Left ventricle myocardium inferior (tissue), 1 donor: ENCODE results near the gene MAGI2. TPM values are rescaled to one million over a fixed set of nuclear protein-coding genes. Genes with fewer than 3 reads are reported as not detected.
"Not testable (repeated sequence)": the region's sequence is repeated elsewhere in the genome, so short reads cannot be mapped to it uniquely, and the experiment has no call there.

Experiments used
- DNase-seq: peaks from one replicate; pipeline ENCODE4 v3.0.0-alpha.2; 2020
- H3K27ac ChIP-seq: fragments of 200-600 bp; replicated peaks from 2 replicates; pipeline ENCODE4 v1.8.0; 2021
- H3K27me3 ChIP-seq: fragments of 200-600 bp; 2 replicates; pipeline ENCODE4 v1.8.0; 2021; ENCODE audit warnings: low read depth
- H3K36me3 ChIP-seq: fragments of 200-600 bp; 2 replicates; pipeline ENCODE4 v1.8.0; 2021
- H3K4me1 ChIP-seq: fragments of 200-600 bp; 2 replicates; pipeline ENCODE4 v1.8.0; 2021
- H3K4me3 ChIP-seq: fragments of 200-600 bp; 2 replicates; pipeline ENCODE4 v1.8.0; 2021; ENCODE audit warnings: mild to moderate bottlenecking, moderate library complexity
- H3K9me3 ChIP-seq: fragments of 200-600 bp; replicated peaks from 2 replicates; pipeline ENCODE4 v1.8.0; 2021
- intact Hi-C: fragments of 100-400 bp; cut with micrococcal nuclease; formaldehyde crosslinking; loops from one replicate; pipeline ENCODE4 v1.11.0; 2022
- total RNA-seq: library from RNA; stranded (reverse); fragmentation: NEBNext Ultra II Directional; extraction: Animal tissue kit (Norgen Biotek cat#: 25700); gene quantifications from one replicate; pipeline ENCODE4 v1.2.1, GENCODE V29; 2021
- TF ChIP-seq, protein P1 (sequence below): fragments of 200-600 bp; IDR thresholded peaks from 2 replicates; pipeline ENCODE4 v1.8.0; 2021; ENCODE audit warnings: antibody characterized with exemption, mild to moderate bottlenecking, borderline replicate concordance
- donor health status: DM: no; HTN: yes; CAD: no; lungs with severe emphysema.

MAGI2 gene
- total RNA-seq, 1 donor from 2014 or later, result 4.5 TPM

DNA sequence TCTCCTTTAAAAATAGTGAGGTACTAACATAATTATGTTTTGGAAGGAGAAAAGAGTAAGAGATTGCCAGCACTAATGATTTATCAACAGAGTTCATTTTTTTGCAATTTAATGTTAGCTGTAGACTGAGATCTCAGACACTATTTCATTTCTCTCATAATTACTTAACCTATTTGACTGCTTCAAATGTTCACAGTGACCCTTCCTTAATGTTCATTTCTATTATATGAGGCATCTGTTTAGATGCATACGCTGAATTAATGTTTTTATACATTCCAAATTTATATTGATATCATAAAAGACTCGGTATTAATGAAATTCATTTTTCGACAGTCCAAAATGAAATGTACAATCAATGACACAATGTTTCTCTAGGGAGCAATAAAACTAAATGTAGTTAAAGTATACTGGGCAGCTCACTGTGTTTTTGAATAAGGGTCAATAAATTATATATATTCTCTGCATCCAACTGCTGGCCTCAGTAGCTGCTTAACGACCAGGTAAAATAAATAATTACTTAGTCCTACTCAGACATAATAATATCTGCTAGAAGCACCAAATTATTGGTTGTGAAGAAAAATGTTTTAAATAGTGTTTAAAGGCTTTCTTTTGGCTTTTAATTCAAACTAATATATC lies 373.4 kb downstream of the MAGI2 start:
- no peaks in the 10 kb centered on the region for H3K27me3 ChIP-seq
- intact Hi-C loops, result no loop called here
- H3K4me3 ChIP-seq, result no peak overlapping the region
- no peaks in the 10 kb centered on the region for H3K9me3 ChIP-seq
- H3K27ac ChIP-seq, result no peak overlapping the region
- DNase-seq, result no peak
- no peaks in the 10 kb centered on the region for H3K4me1 ChIP-seq
- TF ChIP-seq, protein P1, sequence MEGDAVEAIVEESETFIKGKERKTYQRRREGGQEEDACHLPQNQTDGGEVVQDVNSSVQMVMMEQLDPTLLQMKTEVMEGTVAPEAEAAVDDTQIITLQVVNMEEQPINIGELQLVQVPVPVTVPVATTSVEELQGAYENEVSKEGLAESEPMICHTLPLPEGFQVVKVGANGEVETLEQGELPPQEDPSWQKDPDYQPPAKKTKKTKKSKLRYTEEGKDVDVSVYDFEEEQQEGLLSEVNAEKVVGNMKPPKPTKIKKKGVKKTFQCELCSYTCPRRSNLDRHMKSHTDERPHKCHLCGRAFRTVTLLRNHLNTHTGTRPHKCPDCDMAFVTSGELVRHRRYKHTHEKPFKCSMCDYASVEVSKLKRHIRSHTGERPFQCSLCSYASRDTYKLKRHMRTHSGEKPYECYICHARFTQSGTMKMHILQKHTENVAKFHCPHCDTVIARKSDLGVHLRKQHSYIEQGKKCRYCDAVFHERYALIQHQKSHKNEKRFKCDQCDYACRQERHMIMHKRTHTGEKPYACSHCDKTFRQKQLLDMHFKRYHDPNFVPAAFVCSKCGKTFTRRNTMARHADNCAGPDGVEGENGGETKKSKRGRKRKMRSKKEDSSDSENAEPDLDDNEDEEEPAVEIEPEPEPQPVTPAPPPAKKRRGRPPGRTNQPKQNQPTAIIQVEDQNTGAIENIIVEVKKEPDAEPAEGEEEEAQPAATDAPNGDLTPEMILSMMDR, result no peak
- no peaks in the 10 kb centered on the region for H3K36me3 ChIP-seq

DNA sequence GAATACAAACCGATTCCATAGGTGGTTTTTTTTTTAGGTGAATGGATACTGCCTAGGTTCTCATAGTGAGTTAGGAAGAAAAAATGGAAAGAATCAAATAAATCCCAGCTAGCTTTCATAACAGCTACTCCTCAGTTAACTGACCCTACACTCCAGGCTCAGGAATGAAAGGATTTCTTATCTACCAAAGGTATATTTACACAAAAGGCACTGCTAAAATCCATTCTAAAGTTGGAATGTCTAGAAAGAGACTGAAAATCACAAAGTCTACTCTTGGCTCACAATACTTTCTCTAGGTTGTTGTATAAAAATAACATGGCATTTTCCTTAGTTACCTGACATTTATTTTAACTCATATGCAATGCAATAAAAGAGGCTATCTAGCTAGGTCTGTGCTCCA lies 375.2 kb downstream of the MAGI2 start:
- Histone ChIP-seq H3K27ac (no peak overlapping the region), H3K9me3 (no peaks in the 10 kb centered on the region), H3K36me3 (no peaks in the 10 kb centered on the region), H3K27me3 (no peaks in the 10 kb centered on the region), H3K4me3 (no peak overlapping the region), H3K4me1 (no peaks in the 10 kb centered on the region)
- intact Hi-C loops, result no loop called here
- TF ChIP-seq, protein P1, result no peak
- no peak for DNase-seq

DNA sequence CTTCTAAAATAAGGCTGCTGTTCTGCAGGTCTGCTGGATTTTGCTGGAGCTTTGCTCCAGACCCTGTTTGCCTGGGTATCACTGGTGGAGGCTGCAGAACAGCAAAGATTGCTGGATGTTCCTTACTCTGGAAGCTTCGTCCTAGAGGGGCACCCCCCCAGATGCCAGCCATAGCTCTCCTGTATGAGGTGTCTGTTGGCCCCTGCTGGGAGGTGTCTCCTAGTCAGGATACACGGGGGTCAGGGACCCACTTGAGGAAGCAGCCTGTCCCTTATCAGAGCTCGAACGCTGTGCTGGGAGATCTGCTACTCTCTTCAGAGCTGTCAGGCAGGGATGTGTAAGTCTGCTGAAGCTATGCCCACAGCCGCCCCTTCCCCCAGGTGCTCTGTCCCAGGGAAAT lies 382.3 kb downstream of the MAGI2 start:
- DNase-seq, H3K4me3 ChIP-seq, H3K27me3 ChIP-seq, intact Hi-C loops, H3K36me3 ChIP-seq, H3K4me1 ChIP-seq, H3K27ac ChIP-seq: not testable (repeated sequence)
- peaks cover 19% of the 10 kb centered on the region for H3K9me3 ChIP-seq

DNA sequence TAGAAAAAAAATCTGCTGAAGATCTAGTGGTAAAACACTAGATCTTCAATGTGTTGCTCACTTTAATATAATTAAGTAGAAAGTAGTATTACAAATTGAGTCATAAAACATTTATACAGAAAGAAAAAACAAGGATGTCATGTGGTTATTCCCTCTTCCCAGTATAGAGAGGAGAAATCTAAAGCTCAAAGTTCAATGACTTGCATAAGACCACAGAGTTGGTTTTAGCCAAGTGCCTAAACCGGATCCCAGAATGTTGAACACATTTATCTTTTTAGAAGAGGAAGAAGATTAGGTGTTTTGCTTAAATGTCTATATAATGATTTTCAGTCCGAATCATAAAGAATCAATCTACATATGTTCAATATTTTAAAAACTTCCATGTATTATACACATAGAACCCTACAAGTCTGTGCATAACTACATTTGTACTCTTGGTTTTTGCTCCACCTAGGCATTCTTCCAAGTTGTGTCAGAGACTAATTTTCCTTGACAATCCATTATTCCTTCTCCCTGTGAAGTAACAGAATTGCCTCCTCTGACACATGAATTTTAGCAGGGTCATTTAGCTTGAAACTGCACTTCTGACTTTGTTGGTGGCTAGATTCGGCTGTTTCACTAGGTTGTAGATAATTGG lies 389.2 kb downstream of the MAGI2 start:
- no peaks in the 10 kb centered on the region for H3K27me3 ChIP-seq
- no peaks in the 10 kb centered on the region for H3K36me3 ChIP-seq
- intact Hi-C loops, result no loop called here
- H3K4me1 ChIP-seq, result no peaks in the 10 kb centered on the region
- no peak overlapping the region for H3K27ac ChIP-seq
- TF ChIP-seq, protein P1, result no peak
- no peak for DNase-seq
- H3K9me3 ChIP-seq, result peaks cover 26% of the 10 kb centered on the region
- H3K4me3 ChIP-seq, result no peak overlapping the region

DNA sequence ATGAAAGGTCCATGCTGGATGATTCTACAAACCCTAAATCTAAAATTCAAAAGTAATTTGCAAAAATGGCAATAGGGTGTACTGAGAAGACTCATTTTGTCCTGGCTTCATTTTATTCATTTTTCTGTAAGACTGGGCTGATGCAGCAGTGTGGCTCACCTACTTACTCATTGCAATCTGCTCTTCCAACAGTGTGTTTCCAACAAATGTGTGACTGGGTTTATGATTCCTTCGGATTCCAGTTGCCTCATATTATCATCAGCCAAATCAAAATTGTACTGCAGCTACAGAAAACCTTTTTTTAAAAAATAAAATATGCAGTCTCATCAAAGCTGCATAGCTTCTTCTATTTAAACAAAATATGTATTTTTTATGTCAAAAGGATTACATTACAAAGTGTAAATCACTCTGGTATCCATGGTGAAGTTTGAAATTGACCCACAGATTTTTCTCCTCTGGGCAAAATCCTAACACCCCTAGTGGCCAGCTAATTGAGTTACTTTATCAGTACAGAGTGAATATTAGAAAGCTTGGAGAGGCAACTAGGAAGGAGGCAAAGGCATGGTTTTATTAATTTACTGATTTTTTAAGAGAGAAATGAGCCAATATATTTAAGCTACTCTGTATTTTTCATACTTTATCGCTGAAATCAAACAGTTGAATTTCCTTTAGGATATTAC lies 390.3 kb downstream of the MAGI2 start:
- Histone ChIP-seq H3K9me3 (peaks cover 26% of the 10 kb centered on the region), H3K4me1 (no peaks in the 10 kb centered on the region), H3K36me3 (no peaks in the 10 kb centered on the region), H3K27ac (no peak overlapping the region), H3K27me3 (no peaks in the 10 kb centered on the region), H3K4me3 (no peak overlapping the region)
- no peak for DNase-seq
- intact Hi-C loops, result no loop called here
- TF ChIP-seq, protein P1, result no peak

DNA sequence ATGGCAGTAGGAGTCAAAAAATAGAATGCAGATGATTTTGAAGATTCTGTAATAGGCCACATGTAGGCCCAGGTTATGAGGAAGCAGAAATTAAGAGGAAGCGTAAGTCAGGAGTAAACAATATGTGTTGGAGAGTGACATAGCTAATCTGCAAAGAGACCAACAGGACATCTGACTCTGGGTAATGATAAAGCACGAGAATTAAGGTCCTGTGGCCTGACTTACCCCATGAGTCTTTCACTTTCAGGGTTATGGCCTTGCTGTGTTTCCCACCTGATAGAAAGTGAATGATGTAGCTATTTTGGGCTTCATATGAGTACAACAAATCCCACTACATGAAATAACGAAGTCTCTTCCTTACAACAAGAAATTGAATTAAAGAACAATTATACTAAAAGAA lies 393.0 kb downstream of the MAGI2 start:
- TF ChIP-seq, protein P1, result no peak
- no peaks in the 10 kb centered on the region for H3K4me1 ChIP-seq
- intact Hi-C loops, result no loop called here

More for the DNA sequence above, 393.0 kb downstream of the MAGI2 start:
- H3K27ac ChIP-seq, result no peak overlapping the region
- no peaks in the 10 kb centered on the region for H3K27me3 ChIP-seq
- peaks cover 1% of the 10 kb centered on the region for H3K9me3 ChIP-seq
- DNase-seq, result no peak
- no peak overlapping the region for H3K4me3 ChIP-seq
- H3K36me3 ChIP-seq, result no peaks in the 10 kb centered on the region
